Osteocyte (in vitro differentiated cells): ENCODE results near the gene IFTAP. TPM values are rescaled to one million over a fixed set of nuclear protein-coding genes. Genes with fewer than 3 reads are reported as not detected.

Experiments
- DNase-seq: peaks from one replicate; pipeline ENCODE4 v3.0.0; 2021; ENCODE audit warnings: mixed read lengths; ENCODE audit not compliant: unreplicated experiment; ENCODE audit errors: extremely low spot score
- H3K27ac Mint-ChIP-seq: one replicate; pipeline ENCODE4 v1.8.0; 2021; ENCODE audit warnings: mild to moderate bottlenecking, mixed read lengths; ENCODE audit not compliant: unreplicated experiment
- H3K27me3 Mint-ChIP-seq: one replicate; pipeline ENCODE4 v1.8.0; 2021; ENCODE audit warnings: mixed read lengths; ENCODE audit not compliant: unreplicated experiment
- H3K36me3 Mint-ChIP-seq: one replicate; pipeline ENCODE4 v1.8.0; 2021; ENCODE audit warnings: mixed read lengths; ENCODE audit not compliant: unreplicated experiment
- H3K4me1 Mint-ChIP-seq: one replicate; pipeline ENCODE4 v1.8.0; 2021; ENCODE audit warnings: mixed read lengths; ENCODE audit not compliant: unreplicated experiment
- H3K4me3 Mint-ChIP-seq: one replicate; pipeline ENCODE4 v1.8.0; 2021; ENCODE audit warnings: mild to moderate bottlenecking, moderate library complexity, mixed read lengths; ENCODE audit not compliant: unreplicated experiment
- H3K9me3 Mint-ChIP-seq: one replicate; pipeline ENCODE4 v1.8.0; 2021; ENCODE audit warnings: mixed read lengths; ENCODE audit not compliant: unreplicated experiment
- CTCF ChIP-seq: fragments of 200-600 bp; sonication (generic); IDR thresholded peaks from 2 replicates; pipeline ENCODE4 v1.5.0; 2021; ENCODE audit warnings: antibody characterized with exemption, mild to moderate bottlenecking, moderate library complexity
- total RNA-seq: library from RNA; stranded (reverse); gene quantifications from 2 replicates; pipeline ENCODE4 v1.2.1, GENCODE V29; 2021

The IFTAP gene
- total RNA-seq, 1 donor from 2014 or later = 22.5 TPM

- H3K4me1 Mint-ChIP-seq = no peaks in the 10 kb centered on the region
- no peak for DNase-seq
- H3K27ac Mint-ChIP-seq = no peak overlapping the region
- no peaks in the 10 kb centered on the region for H3K36me3 Mint-ChIP-seq
- no peak overlapping the region for H3K4me3 Mint-ChIP-seq
- no peak for TF ChIP-seq CTCF
- H3K9me3 Mint-ChIP-seq = no peaks in the 10 kb centered on the region
- H3K27me3 Mint-ChIP-seq = peaks cover 57% of the 10 kb centered on the region
Measured at GRCh38 chr11:36703055-36703404, 108.7 kb downstream of the IFTAP start.

Other genes with a start within 250 kb of the IFTAP start
- 13.9 and 15.0 TPM in 2 replicates for gene TRAF6, start 84.2 kb upstream of the IFTAP start, total RNA-seq
- gene RAG1, start 26.5 kb upstream of the IFTAP start, total RNA-seq = 0.46 and 0.55 TPM in 2 replicates
- not detected in 2 replicates for gene RAG2, start 3.7 kb downstream of the IFTAP start, total RNA-seq